GM21619 (cell line): ENCODE measurements around the gene SERGEF.

Experiments
- ATAC-seq: cut with Tn5 transposase; IDR thresholded peaks from one replicate; pipeline ENCODE4 v1.9.1; 2021; ENCODE audit not compliant: unreplicated experiment

Gene SERGEF

GRCh38 chr11:17821648-17822400 lies 191.0 kb downstream of the SERGEF start:
- ATAC-seq, result no peak

- ATAC-seq, result no peak
These were observed 196.5 kb downstream of the SERGEF start for GRCh38 chr11:17816232-17816931.

DNA sequence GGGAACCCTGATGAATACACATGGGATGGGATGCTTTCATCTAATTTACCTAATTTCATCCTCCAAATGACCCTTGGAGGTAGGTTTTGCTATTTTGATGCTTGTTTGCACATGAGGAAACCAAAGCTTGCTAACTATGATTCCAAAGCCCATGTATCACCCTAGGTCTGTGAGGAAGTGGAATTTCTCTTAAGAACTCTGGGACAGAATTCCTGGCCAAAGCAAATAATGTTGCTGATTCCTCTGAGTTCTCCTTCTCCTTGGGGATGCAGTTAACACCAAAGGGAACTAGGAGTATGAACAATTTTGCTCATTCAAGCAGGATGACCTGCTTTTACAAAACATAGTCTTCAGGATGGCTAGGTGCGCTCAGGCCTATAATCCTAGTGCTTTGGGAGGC lies 198.3 kb downstream of the SERGEF start:
- ATAC-seq, result no peak

- no peak for ATAC-seq
These were observed 199.3 kb downstream of the SERGEF start for GRCh38 chr11:17813391-17814059.

GRCh38 chr11:17812865-17813187 lies 200.0 kb downstream of the SERGEF start:
- no peak for ATAC-seq

GRCh38 chr11:17812091-17812864 lies 200.6 kb downstream of the SERGEF start:
- ATAC-seq, result no peak

GRCh38 chr11:17811352-17811751 lies 201.5 kb downstream of the SERGEF start:
- no peak for ATAC-seq

GRCh38 chr11:17810746-17811145 lies 202.1 kb downstream of the SERGEF start:
- no peak for ATAC-seq

- no peak for ATAC-seq
These were observed 202.8 kb downstream of the SERGEF start for GRCh38 chr11:17810041-17810440.

- ATAC-seq, result no peak
These were observed 205.8 kb downstream of the SERGEF start for GRCh38 chr11:17807034-17807433.

- ATAC-seq, result no peak
These were observed 207.0 kb downstream of the SERGEF start for GRCh38 chr11:17805873-17806272.

DNA sequence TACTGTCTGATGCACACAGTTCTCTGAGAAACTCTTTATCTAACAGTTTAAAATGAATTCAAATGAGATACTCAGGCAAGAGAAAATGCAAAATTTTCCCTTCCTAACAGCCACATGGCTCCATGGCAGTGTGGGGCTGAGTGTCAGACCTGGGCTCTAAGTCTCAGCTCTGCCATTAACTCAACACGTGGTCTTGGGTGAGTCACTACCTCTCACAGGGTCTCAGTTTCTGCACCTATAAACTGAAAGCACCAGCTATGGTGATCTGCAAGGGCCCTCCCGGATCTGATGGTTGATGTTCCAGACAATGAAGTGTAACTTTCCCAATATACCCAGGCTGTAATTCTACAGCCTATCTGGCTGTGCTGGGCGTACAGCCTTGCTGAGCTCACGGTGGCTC lies 207.8 kb downstream of the SERGEF start:
- no peak for ATAC-seq

DNA sequence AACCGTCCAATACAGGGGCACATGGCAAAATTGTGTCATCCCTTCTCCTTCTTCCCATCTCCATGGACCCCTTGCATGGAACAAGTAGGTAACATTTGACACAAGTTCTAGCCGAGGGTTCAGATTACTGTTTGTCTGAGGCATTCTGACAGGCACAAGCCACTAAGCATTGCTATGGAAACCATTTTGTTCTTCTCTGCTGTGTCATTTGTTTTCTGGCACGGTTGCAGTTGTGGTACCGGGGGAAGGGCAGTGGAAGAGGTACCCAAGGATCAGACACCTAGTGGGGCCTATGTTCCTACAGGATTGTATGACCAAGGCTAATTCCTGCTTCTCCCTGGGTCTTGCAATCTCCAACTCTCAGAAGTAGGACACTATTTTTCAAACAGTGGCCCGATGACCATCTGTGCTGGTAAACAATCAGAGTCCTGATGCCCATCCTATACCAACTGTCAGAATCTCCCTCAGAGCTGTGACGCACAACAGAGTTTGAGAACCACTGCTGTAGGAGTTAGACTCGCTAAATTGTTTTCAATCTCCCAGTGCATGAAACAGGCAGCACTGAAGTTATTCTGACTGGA lies 209.0 kb downstream of the SERGEF start:
- ATAC-seq, result no peak

DNA sequence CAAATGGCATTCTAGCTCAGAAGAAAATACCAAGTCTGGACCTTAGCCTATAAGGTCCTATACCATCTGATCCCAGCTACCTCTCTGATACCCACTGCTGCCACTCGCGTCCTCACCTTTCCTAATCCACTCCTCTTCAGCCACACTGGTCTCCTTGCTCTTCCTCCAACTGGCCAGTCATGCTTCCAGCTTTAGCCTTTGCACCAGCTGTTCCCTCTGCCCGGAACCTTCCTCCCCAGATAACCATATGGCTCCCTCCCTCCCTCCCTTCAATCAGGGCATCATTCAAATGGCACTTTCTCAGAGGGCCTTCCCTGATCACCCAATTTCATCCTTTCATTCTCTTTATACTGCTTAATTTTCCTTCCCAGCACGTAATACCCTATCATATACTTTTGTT lies 210.4 kb downstream of the SERGEF start:
- ATAC-seq, result no peak

DNA sequence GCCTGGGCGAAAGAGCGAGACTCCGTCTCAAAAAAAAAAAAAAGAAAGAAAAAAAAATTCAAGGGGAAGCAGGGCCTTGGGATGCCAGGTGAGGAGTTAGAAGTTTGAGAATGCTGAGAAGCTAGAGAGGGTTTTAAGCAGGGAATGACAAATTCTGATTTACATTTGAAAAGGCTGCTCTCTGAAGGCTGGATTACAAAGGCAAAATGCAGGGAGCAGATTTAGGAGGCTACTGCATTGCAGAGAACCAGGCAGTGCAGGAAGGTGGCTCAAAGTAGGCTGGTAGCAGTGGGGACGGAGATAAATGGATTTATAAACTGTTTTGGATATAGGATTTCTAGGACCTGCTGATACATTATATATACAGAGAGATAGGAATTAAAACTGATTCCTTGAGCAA lies 211.7 kb downstream of the SERGEF start:
- no peak for ATAC-seq

DNA sequence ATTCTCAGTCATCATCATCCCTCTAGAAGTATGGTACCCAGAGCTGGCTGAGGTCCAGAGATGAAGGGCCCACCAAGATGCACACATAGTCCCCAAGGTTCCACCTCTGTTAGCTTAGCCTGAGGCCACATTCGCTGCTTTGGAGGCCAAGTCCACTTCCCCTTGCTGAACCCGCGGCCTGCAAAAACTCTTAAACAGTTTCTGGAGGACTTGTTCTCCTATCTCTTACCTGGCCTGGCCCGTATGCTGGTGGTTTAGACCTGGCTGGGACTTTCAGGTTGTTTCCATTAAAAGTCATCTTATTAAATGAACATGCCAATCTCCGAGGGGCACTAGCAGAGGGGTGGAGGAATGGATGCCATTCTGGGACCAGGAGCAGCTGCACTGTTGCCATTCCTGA lies 213.7 kb downstream of the SERGEF start:
- no peak for ATAC-seq

DNA sequence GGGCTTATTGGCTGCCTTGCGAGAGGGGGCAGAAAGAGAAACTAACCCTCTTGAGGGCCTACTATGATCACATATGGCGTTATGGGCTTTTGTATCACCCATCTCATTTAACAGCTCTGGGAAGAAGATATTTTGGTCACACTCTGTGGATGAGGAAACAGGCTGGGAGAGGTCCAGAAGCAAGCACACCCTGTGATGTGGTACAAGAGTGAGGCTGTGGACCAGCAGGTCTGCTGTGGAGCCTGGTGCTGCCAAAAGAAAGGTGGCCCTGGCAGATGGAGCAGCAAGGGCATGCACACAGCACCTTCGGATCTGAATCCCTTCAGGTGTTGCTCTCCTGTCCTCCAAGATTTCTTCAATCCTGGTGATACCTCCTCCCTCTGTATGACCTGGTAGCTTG lies 214.1 kb downstream of the SERGEF start:
- ATAC-seq, result no peak

GRCh38 chr11:17798253-17798652 lies 214.6 kb downstream of the SERGEF start:
- no peak for ATAC-seq

GRCh38 chr11:17796154-17796553 lies 216.7 kb downstream of the SERGEF start:
- ATAC-seq, result no peak

DNA sequence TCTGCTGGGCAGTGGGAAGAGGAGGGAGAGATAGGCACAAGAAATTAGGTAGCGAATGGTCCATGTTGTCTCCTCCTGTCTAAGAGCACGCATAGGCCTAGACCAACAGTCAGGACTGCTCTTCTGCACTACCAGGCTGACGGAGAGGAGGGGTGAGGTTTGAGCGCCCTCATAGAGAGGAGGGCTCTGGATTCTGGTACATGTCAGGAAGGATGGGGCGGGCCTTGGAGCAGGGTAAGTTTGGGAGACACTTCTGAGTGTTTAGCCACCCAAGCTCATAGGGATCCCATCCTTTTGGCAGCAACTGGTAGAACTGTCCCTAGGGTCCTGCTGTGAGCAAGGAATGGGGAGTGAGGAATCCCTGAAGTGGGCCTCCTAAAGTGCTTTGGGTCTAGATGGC lies 217.9 kb downstream of the SERGEF start:
- no peak for ATAC-seq

DNA sequence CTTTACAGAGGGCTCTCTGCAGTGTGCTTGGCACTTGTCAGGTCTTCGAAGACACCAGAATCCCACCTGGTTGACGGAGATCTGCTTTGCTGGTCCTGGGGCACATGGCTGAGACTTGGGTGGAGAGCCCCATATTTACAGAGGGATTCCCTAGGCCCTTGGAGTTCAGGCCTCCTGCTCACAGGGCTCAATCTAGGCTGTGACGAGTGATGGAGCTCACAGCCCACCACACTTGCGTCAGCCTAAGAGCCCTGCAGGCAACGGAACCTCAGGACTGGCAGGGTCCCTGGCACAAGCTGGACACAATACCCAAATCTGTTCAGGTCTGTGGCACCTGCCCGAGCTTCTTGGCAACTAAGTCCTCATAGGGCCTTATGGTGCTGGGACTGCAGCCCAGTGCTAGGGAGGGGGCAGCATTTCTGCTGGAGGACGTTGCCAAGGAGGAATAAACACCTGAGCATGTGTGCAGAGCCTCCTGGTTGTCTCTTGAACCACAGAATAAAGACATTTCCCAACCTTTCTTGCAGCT lies 219.1 kb downstream of the SERGEF start:
- no peak for ATAC-seq
